CD14-positive monocyte (primary cell): ENCODE results near the gene PTPRN2. TPM values are rescaled to one million over a fixed set of nuclear protein-coding genes. Genes with fewer than 3 reads are reported as not detected.
A peak's percentile ranks its signal among the peaks of the same experiment; 100 is the strongest.

Source experiments
- DNase-seq, 3 donors: peaks; one replicate each; pipeline ENCODE4 v3.0.0-alpha.2; 2011 to 2022
- H2AFZ ChIP-seq: 2 replicates; pipeline ENCODE4 v1.6.0; 2012; ENCODE audit warnings: mild to moderate bottlenecking, low read depth, low read length, inconsistent platforms; ENCODE audit not compliant: insufficient read depth, poor library complexity, severe bottlenecking
- H3K27ac ChIP-seq, 2 donors: 1 replicate in 1 of 2; 2 replicates in 1 of 2; pipeline ENCODE4 v1.5.1; 2012 to 2013; ENCODE audit warnings: low read length in 2 of 2, control low read depth in 1 of 2, inconsistent platforms in 1 of 2, low read depth in 1 of 2, mild to moderate bottlenecking in 1 of 2
- H3K27me3 ChIP-seq, 2 donors: one replicate each; pipeline versions ENCODE4 v1.6.0 to v1.6.1; 2011 to 2013; ENCODE audit warnings: low read length in 2 of 2; ENCODE audit not compliant: control insufficient read depth in 2 of 2, insufficient read depth in 2 of 2
- H3K36me3 ChIP-seq, 2 donors: replicated peaks in 1 of 2; 1 replicate in 1 of 2; 2 replicates in 1 of 2; pipeline versions ENCODE4 v1.5.1 to v1.6.1; 2012 to 2013; ENCODE audit warnings: low read length in 2 of 2, control low read depth in 1 of 2, inconsistent platforms in 1 of 2, mild to moderate bottlenecking in 1 of 2; ENCODE audit not compliant: insufficient read depth in 2 of 2, control insufficient read depth in 1 of 2
- H3K4me1 ChIP-seq, 2 donors: 1 replicate in 1 of 2; 2 replicates in 1 of 2; pipeline versions ENCODE4 v1.5.1 to v1.6.1; 2012 to 2013; ENCODE audit warnings: low read length in 2 of 2, control low read depth in 1 of 2, inconsistent platforms in 1 of 2, mild to moderate bottlenecking in 1 of 2, moderate library complexity in 1 of 2; ENCODE audit not compliant: insufficient read depth in 2 of 2, control insufficient read depth in 1 of 2
- H3K4me2 ChIP-seq: replicated peaks from 2 replicates; pipeline ENCODE3; 2012; ENCODE audit warnings: low read length, moderate library complexity, mild to moderate bottlenecking; ENCODE audit not compliant: poor library complexity, severe bottlenecking; ENCODE audit errors: extremely low read depth
- H3K4me3 ChIP-seq, 3 experiments: fragments of 200-600 bp in 1 of 3; sonication (generic) in 1 of 3; replicated peaks in 1 of 3; 1 replicate in 2 of 3; 2 replicates in 1 of 3; pipeline ENCODE4 v1.5.1; 2011 to 2013; ENCODE audit warnings: low read length in 3 of 3, mild to moderate bottlenecking in 3 of 3, control low read depth in 2 of 3, low read depth in 2 of 3, inconsistent platforms in 1 of 3, moderate library complexity in 1 of 3
- H3K79me2 ChIP-seq: 2 replicates; pipeline ENCODE4 v1.6.0; 2012; ENCODE audit warnings: mild to moderate bottlenecking, control low read depth, inconsistent platforms, low read length, moderate library complexity; ENCODE audit not compliant: insufficient read depth
- H3K9ac ChIP-seq: 2 replicates; pipeline ENCODE4 v1.6.0; 2017; ENCODE audit warnings: low read length, mild to moderate bottlenecking; ENCODE audit not compliant: insufficient read depth, poor library complexity, severe bottlenecking
- H3K9me3 ChIP-seq, 2 donors: replicated peaks in 1 of 2; 1 replicate in 1 of 2; 2 replicates in 1 of 2; pipeline versions ENCODE4 v1.5.1 to v1.6.1; 2012 to 2013; ENCODE audit warnings: low read length in 2 of 2, control low read depth in 1 of 2; ENCODE audit not compliant: control insufficient read depth in 1 of 2, insufficient read depth in 1 of 2
- H4K20me1 ChIP-seq: 2 replicates; pipeline ENCODE4 v1.6.0; 2012; ENCODE audit warnings: mild to moderate bottlenecking, low read length, control low read depth, moderate library complexity; ENCODE audit not compliant: insufficient read depth
- H3K27ac Mint-ChIP-seq, 7 donors: one replicate each; pipeline ENCODE4 v1.8.0; 2020; ENCODE audit warnings: mild to moderate bottlenecking in 7 of 7, mixed read lengths in 7 of 7, moderate library complexity in 6 of 7, inconsistent platforms in 2 of 7
- H3K27me3 Mint-ChIP-seq, 3 donors: one replicate each; pipeline ENCODE4 v1.8.0; 2021 to 2022; ENCODE audit warnings: low read depth in 3 of 3, mild to moderate bottlenecking in 3 of 3, mixed read lengths in 3 of 3, moderate library complexity in 3 of 3, inconsistent platforms in 1 of 3
- H3K36me3 Mint-ChIP-seq, 2 donors: one replicate each; pipeline ENCODE4 v1.8.0; 2020; ENCODE audit warnings: mixed read lengths in 2 of 2, inconsistent platforms in 1 of 2, mild to moderate bottlenecking in 1 of 2
- H3K4me1 Mint-ChIP-seq: one replicate; pipeline ENCODE4 v1.8.0; 2020; ENCODE audit warnings: mild to moderate bottlenecking, mixed read lengths
- H3K4me3 Mint-ChIP-seq, 2 donors: one replicate each; pipeline ENCODE4 v1.8.0; 2020; ENCODE audit warnings: mild to moderate bottlenecking in 2 of 2, mixed read lengths in 2 of 2, moderate library complexity in 1 of 2
- H3K9me3 Mint-ChIP-seq, 7 donors: one replicate each; pipeline ENCODE4 v1.8.0; 2020 to 2022; ENCODE audit warnings: mixed read lengths in 7 of 7, mild to moderate bottlenecking in 6 of 7, moderate library complexity in 6 of 7, inconsistent platforms in 2 of 7
- WGBS: methylation state at CpG from one replicate; pipeline ENCODE4 v1.1.5; 2013; ENCODE audit warnings: missing lambda C conversion rate; ENCODE audit not compliant: insufficient coverage; 5-methylcytosine and 5-hydroxymethylcytosine counted together
- intact Hi-C, 2 donors: fragments of 100-400 bp; cut with micrococcal nuclease; formaldehyde crosslinking; loops; one replicate each; pipeline versions ENCODE4 v1.15.0 to v1.15.1; 2023
- polyA plus RNA-seq, 3 donors: library from polyadenylated mRNA; depleted of rRNA in 1 of 3; unstranded in 2 of 3; stranded (reverse) in 1 of 3; fragments of 300-500 nt in 2 of 3; fragments of >200 nt in 1 of 3; fragmentation: Illumina TruSeq in 2 of 3; gene quantifications; 1 replicate in 2 of 3; 2 replicates in 1 of 3; pipeline ENCODE4 v1.2.3, GENCODE V29; 2012 to 2021
- TF ChIP-seq, protein P1 (sequence below): fragments of 200-600 bp; IDR thresholded peaks from one replicate; pipeline ENCODE4 v1.8.0; 2022; ENCODE audit warnings: antibody characterized with exemption, mild to moderate bottlenecking

Gene PTPRN2
- polyA plus RNA-seq, 3 donors, result 0.25 to 1.4 (median 0.97) TPM

DNA sequence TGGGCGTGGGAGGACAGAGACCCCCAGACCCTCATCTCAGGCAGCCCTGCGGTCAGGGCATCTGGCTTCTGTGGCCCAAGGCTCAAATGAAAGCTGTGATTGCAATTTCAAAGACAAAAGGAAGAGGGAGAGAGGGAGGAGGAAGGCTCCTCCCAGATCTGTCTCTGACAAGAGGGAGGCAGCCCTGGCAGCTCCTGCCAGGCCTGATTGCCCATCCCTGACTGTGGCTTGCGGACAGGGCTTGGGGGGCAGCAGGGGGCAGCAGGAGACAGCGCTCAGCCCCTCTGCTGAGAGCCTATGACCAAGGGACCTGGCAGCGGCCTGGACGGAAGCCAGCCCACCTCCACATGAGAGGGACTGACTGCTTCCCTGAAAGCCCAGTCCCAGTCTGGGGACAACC lies 91.8 kb downstream of the PTPRN2 start:
- intact Hi-C loops, result no loop called here
- no peaks in the 10 kb centered on the region for H3K79me2 ChIP-seq

GRCh38 chr7:158495216-158495615 lies 92.4 kb downstream of the PTPRN2 start:
- intact Hi-C loops, result no loop called here
- WGBS, result 20% methylated on average over 1 of the region's 5 CpGs
- Histone ChIP-seq H3K9ac (no peak overlapping the region), H3K4me1 (no peaks in the 10 kb centered on the region), H3K27me3 (no peaks in the 10 kb centered on the region), H4K20me1 (no peaks in the 10 kb centered on the region), H3K27ac (no peak overlapping the region), H3K79me2 (no peaks in the 10 kb centered on the region), H3K36me3 (no peaks in the 10 kb centered on the region), H3K4me3 (no peak overlapping the region), H3K9me3 (no peaks in the 10 kb centered on the region), H2AFZ (no peak overlapping the region), H3K4me2 (no peak overlapping the region)
- Mint-ChIP-seq H3K27me3 (peaks cover 5 to 18% (median 15%) of the 10 kb centered on the region in 3 donors), H3K36me3 (no peaks in the 10 kb centered on the region), H3K4me3 (no peak overlapping the region), H3K4me1 (peaks cover 2% of the 10 kb centered on the region), H3K9me3 (peaks cover 0 to 2% (median 0%) of the 10 kb centered on the region in 7 donors), H3K27ac (no peak overlapping the region)
- DNase-seq, result no peak
- TF ChIP-seq, protein P1, sequence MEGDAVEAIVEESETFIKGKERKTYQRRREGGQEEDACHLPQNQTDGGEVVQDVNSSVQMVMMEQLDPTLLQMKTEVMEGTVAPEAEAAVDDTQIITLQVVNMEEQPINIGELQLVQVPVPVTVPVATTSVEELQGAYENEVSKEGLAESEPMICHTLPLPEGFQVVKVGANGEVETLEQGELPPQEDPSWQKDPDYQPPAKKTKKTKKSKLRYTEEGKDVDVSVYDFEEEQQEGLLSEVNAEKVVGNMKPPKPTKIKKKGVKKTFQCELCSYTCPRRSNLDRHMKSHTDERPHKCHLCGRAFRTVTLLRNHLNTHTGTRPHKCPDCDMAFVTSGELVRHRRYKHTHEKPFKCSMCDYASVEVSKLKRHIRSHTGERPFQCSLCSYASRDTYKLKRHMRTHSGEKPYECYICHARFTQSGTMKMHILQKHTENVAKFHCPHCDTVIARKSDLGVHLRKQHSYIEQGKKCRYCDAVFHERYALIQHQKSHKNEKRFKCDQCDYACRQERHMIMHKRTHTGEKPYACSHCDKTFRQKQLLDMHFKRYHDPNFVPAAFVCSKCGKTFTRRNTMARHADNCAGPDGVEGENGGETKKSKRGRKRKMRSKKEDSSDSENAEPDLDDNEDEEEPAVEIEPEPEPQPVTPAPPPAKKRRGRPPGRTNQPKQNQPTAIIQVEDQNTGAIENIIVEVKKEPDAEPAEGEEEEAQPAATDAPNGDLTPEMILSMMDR, result no peak

More for the DNA sequence above, 91.8 kb downstream of the PTPRN2 start:
- no peak overlapping the region for H3K9ac ChIP-seq
- H3K36me3 ChIP-seq, result no peaks in the 10 kb centered on the region
- Mint-ChIP-seq H3K27me3 (peaks cover 6 to 18% (median 15%) of the 10 kb centered on the region in 3 donors), H3K9me3 (peaks cover 0 to 2% (median 0%) of the 10 kb centered on the region in 7 donors), H3K4me3 (peak overlapping the region in 1 of 2 donors; percentile 55), H3K4me1 (peaks cover 2% of the 10 kb centered on the region), H3K36me3 (no peaks in the 10 kb centered on the region), H3K27ac (peak overlapping the region in 1 of 7 donors; percentile 20)
- 11% methylated on average over 3 of the region's 6 CpGs for WGBS
- H2AFZ ChIP-seq, result no peak overlapping the region
- no peak overlapping the region for H3K4me3 ChIP-seq
- H3K27ac ChIP-seq, result no peak overlapping the region
- DNase-seq, result no peak
- TF ChIP-seq, protein P1, result no peak
- H3K9me3 ChIP-seq, result no peaks in the 10 kb centered on the region
- H3K27me3 ChIP-seq, result no peaks in the 10 kb centered on the region
- no peaks in the 10 kb centered on the region for H4K20me1 ChIP-seq
- H3K4me2 ChIP-seq, result no peak overlapping the region
- no peaks in the 10 kb centered on the region for H3K4me1 ChIP-seq
